GM12873 (cell line): ENCODE measurements around the gene CCN5.

ENCODE experiments used
- TF ChIP-seq, protein P1 (sequence below): IDR thresholded peaks from 2 replicates; pipeline ENCODE4 v1.5.1; 2012; ENCODE audit warnings: low read depth, mild to moderate bottlenecking, moderate library complexity, low read length, control low read depth; ENCODE audit not compliant: insufficient read depth; ENCODE audit errors: missing control alignments

CCN5 gene

DNA sequence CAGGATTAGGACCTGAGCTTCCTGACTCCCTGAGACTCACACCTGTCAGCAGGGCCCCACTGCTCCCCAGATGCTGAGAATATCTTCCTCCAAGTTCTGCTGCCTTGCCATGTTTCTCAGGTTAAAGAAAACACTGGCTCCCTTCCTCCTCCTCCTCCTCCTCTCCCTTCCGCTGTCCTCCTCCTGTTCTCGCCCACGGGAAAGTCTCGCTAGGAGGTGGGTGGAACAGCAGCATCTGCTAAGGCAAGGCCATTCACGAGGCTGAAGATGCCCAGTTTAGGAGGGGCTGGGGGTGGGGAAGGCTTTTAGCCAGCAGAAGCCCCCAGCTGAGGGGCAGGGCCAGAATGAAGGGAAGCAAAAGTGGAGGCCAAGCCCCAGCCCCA lies 54.3 kb downstream of the CCN5 start:
- TF ChIP-seq, protein P1, sequence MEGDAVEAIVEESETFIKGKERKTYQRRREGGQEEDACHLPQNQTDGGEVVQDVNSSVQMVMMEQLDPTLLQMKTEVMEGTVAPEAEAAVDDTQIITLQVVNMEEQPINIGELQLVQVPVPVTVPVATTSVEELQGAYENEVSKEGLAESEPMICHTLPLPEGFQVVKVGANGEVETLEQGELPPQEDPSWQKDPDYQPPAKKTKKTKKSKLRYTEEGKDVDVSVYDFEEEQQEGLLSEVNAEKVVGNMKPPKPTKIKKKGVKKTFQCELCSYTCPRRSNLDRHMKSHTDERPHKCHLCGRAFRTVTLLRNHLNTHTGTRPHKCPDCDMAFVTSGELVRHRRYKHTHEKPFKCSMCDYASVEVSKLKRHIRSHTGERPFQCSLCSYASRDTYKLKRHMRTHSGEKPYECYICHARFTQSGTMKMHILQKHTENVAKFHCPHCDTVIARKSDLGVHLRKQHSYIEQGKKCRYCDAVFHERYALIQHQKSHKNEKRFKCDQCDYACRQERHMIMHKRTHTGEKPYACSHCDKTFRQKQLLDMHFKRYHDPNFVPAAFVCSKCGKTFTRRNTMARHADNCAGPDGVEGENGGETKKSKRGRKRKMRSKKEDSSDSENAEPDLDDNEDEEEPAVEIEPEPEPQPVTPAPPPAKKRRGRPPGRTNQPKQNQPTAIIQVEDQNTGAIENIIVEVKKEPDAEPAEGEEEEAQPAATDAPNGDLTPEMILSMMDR: no peak

DNA sequence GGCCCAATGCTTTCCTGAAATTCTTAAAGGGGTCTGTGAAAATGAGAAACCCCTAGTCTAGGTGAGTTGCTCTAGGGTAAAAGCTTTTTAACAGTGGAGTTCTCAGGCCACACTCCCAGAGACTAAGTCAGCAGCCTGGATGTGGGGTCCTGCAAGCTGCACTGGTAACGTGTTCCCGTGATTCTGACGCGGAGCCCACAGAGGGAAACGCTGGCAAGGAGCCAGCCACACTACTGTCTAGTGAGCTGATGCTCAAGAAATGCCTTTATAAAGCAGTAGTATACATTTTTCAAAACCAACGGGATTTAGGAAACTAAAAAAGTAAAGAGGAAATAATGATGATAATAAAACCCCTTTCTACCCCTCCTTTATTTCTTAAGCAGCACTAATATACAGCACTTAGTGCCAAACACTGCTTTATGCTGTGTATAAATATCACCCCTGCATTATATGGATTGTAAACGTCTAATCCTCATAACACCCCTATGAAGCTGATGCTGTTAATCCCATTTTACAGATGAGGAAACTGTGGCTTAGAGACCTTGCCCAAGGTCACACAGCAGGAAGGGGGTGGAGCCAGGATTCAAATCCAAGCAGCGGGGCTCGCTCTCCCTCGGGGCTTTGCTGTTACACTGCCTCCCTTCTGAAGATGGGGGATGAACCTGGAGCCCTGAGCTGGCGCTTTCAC lies 55.5 kb downstream of the CCN5 start:
- TF ChIP-seq, protein P1: no peak

DNA sequence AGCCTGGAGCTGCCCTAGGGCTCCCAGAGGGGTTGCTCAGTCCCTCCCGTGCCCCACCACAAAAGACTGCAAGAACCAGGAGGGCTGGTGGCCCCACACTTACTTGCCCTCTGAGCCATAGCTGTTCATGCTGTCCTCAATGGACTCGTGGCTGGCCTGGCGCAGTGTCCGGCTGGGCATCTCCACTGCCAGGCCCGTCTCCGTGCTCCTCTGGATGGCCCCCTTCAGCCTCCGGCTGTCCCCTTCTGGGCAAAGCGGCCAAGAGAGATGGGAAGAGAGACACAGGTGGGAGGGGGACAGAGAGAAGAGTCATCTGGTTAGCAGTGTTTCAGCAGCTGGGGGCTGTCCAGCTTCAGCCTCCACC lies 56.0 kb downstream of the CCN5 start:
- TF ChIP-seq, protein P1: no peak

DNA sequence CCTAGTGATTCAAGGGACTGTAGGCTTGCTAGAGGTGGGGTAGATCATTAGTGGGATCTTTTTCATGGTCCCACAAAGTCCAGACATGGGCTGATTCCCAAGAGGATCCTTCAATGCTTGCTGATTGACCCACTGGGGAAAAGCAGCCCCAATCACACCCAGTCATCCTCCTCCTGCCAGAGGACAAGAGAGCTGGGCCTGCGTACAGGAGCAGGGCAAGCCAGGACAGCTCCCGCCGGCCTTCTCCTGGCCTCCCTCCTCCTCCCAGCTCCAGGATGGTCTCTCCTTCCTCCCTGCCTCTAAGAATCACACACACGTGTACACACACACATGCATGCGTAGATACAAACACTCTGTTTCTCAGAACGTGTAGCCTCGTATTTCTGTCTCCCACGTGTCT lies 57.5 kb downstream of the CCN5 start:
- TF ChIP-seq, protein P1: no peak

DNA sequence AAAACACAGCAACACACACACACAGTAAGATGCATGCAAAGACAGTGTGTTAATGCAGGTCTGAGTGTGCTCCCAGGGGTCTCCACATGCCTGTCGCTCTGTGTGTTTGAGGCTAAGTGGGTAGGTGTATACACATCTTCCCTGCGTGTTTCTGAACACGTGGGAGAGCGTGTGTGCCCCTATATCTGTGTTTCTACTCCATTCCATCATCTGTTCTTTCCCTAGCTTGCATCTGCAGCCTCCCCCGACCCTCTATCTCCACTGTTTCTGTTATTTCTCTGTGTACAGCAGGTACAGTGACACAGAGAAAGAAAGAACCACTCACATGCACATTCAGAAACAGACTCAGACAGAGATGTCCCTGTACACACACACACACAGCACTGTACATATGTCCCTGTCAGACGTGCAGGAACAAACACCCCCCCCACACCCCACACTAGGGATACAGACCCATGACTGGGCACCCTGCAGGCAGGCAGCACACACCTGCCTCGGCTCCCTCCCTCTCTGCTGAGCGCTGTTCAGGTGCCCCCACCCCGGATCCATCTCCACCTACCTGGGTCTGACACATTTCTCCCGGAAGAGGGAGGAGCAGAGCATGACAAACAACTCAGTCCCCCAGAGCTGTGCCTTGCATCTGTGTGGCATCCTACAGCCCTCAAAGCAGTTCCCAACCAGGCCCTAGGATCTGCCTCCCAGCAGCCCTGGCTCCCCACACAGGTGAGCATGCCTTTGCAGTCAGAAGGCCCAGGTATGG lies 58.1 kb downstream of the CCN5 start:
- TF ChIP-seq, protein P1: no peak

DNA sequence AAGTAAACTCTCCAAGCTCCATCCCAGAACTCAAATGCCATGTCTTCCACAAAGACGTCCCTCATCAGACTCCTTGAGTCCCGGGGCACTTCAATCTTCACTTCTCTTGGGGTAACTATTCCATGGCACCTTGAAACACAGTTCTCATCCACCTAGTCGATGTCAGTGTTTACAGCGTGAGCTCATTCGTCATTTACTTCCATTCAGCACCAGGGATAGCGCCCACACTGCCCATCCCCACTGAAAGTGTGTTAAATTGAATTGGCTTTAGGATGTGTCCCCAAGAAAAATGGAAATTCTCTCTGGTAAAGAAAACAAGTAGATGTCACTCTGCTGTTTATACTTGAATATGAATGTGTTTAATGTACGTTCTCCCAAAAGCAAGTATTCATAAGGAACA lies 61.8 kb downstream of the CCN5 start:
- TF ChIP-seq, protein P1: no peak
